Omental fat pad (tissue), 4 donors: Measurements from ENCODE around the gene SRGAP3. TPM values are rescaled to one million over a fixed set of nuclear protein-coding genes. Genes with fewer than 3 reads are reported as not detected.
"Not testable (repeated sequence)": the region's sequence is repeated elsewhere in the genome, so short reads cannot be mapped to it uniquely, and the experiment has no call there.

Experiments used
- ATAC-seq: fragments of 150-250 bp; one replicate; pipeline ENCODE4 v1.9.1; 2016; ENCODE audit warnings: mild to moderate bottlenecking, moderate library complexity; ENCODE audit not compliant: low FRiP score
- DNase-seq: peaks from one replicate; pipeline ENCODE4 v3.0.0-alpha.2; 2019; ENCODE audit warnings: low spot score
- CTCF ChIP-seq, 3 donors: fragments of 450-650 bp; IDR thresholded peaks; one replicate each; pipeline ENCODE4 v1.5.1; 2016 to 2017; ENCODE audit warnings: antibody characterized with exemption in 3 of 3, mild to moderate bottlenecking in 3 of 3, moderate library complexity in 2 of 3
- total RNA-seq, 4 donors: library from RNA; depleted of rRNA; stranded (reverse); fragments of >200 nt; gene quantifications; one replicate each; pipeline ENCODE4 v1.1.0, GENCODE V29; 2016

SRGAP3 gene
- total RNA-seq, 4 donors from 2014 or later, result 3.0 to 5.3 (median 3.6) TPM

- DNase-seq (no peak), ATAC-seq (no peak)
- no peak for TF ChIP-seq CTCF (IDR thresholded peaks at IDR 0.05)
These were observed 161.5 kb downstream of the SRGAP3 start for GRCh38 chr3:9087831-9088413.

GRCh38 chr3:9085428-9085827, 164.0 kb downstream of the SRGAP3 start:
- ATAC-seq, DNase-seq: not testable (repeated sequence)

DNA sequence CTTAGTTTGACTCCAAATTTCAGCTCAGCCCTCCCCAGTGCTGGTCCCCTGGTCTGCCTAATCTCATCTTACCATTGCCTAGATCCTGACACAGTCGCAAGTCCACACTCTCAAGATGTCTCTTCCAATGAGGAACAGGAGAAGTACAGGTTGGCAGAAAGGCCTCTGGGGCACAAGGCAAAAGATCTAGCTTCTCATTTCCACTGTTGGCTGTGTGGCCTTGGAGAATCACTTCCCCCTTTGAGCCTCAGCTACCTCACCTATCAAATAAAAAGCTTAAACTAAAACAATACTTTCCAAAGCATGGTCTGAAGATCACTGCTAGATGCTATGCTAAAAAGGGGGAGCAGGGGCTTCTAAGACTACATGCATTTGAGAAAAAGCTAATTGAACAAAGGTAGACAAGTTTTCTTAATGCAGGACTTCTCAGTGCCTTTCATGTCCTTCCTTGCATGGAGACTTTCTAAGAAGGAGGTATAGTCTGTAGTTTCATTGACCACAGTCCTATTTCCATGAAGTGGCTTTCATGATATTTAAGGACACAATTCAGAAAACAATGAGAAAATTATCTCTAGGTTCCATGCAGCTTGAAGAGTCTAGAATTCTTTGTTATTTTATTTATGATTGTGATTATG, 168.1 kb downstream of the SRGAP3 start:
- no peak for DNase-seq
- no peak for TF ChIP-seq CTCF (IDR thresholded peaks at IDR 0.05)
- ATAC-seq, result no peak

GRCh38 chr3:9080163-9080562, 169.3 kb downstream of the SRGAP3 start:
- DNase-seq (no peak), ATAC-seq (no peak)
- TF ChIP-seq CTCF (IDR thresholded peaks at IDR 0.05), result no peak

GRCh38 chr3:9079676-9080075, 169.8 kb downstream of the SRGAP3 start:
- no peak for ATAC-seq

DNA sequence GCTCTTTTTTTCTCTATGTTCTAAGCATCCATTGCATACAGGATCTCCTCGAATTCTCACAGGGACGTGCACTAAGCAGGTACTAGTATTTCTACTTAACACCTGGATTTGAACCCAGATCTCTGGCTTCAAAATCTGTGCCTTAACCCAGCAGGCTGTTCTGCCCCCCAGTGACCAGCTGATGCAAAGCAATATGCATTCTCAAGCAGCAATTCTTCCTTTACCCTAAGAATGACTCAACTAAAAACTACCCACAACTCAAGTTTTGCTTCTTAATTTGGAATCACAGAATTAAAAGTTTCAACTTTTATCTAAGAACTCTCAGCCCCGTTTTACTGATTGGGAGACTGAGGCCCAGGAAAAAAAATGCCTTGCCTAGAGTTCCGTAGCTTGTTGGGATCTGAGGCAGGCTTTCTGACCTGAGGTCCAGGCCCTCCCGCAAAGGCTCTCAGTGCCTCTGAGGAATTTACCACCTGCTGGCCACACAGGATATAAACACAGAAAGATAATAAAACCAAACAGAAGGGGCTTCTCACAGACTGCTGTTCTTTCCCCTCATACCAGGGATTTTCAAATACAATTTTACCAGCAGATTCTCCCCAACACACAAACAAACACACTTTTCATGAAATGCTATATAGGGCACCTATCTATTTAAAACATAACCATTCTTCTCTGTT, 170.7 kb downstream of the SRGAP3 start:
- no peak for ATAC-seq
- TF ChIP-seq CTCF (IDR thresholded peaks at IDR 0.05), result no peak
- no peak for DNase-seq

More at GRCh38 chr3:9079676-9080075, 169.8 kb downstream of the SRGAP3 start:
- DNase-seq, result no peak
- TF ChIP-seq CTCF (IDR thresholded peaks at IDR 0.05), result no peak

DNA sequence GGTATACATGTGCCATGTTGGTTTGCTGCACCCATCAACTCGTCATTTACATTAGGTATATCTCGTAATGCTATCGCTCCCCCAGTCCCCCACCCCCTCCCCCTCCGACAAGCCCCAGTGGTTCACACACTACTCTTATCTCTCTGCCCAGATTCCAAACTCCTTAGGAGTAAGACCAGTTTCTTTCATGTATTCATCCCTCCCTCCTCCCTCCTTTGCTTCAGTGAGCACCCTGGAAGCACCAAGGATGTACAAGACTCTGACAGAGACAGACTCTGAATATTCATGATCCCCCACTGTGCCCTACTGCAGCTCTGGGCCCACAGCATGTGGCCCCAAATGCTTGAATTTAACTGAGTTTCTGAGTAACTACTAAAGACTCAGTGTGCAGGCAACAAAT, 172.4 kb downstream of the SRGAP3 start:
- TF ChIP-seq CTCF (IDR thresholded peaks at IDR 0.05), result no peak
- ATAC-seq, result no peak
- no peak for DNase-seq
